ENCODE measurements around the gene THSD4. TPM values are rescaled to one million over a fixed set of nuclear protein-coding genes. Genes with fewer than 3 reads are reported as not detected.

The THSD4 gene
- total RNA-seq, 1 donor from 2014 or later = 1.4 TPM

GRCh38 chr15:71294911-71295602, 179.8 kb downstream of the THSD4 start:
- DNase-seq (ENCODE audit: low read depth, low spot score) = no peak
- H3K27me3 Mint-ChIP-seq (ENCODE audit: low read depth) = no peaks in the 10 kb centered on the region
- H3K27ac Mint-ChIP-seq (ENCODE audit: unreplicated experiment) = no peak overlapping the region
- peaks cover 8% of the 10 kb centered on the region for H3K4me1 Mint-ChIP-seq
- TF ChIP-seq, protein P1, sequence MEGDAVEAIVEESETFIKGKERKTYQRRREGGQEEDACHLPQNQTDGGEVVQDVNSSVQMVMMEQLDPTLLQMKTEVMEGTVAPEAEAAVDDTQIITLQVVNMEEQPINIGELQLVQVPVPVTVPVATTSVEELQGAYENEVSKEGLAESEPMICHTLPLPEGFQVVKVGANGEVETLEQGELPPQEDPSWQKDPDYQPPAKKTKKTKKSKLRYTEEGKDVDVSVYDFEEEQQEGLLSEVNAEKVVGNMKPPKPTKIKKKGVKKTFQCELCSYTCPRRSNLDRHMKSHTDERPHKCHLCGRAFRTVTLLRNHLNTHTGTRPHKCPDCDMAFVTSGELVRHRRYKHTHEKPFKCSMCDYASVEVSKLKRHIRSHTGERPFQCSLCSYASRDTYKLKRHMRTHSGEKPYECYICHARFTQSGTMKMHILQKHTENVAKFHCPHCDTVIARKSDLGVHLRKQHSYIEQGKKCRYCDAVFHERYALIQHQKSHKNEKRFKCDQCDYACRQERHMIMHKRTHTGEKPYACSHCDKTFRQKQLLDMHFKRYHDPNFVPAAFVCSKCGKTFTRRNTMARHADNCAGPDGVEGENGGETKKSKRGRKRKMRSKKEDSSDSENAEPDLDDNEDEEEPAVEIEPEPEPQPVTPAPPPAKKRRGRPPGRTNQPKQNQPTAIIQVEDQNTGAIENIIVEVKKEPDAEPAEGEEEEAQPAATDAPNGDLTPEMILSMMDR (conservative IDR thresholded peaks at IDR 0.05) = no peak
- H3K9me3 Mint-ChIP-seq = no peaks in the 10 kb centered on the region
- H3K36me3 Mint-ChIP-seq (ENCODE audit: low read depth) = no peaks in the 10 kb centered on the region
- no peak overlapping the region for H3K4me3 Mint-ChIP-seq

- TF ChIP-seq, protein P1 (conservative IDR thresholded peaks at IDR 0.05) = no peak
Observed at GRCh38 chr15:71295603-71296314, 180.5 kb downstream of the THSD4 start.

DNA sequence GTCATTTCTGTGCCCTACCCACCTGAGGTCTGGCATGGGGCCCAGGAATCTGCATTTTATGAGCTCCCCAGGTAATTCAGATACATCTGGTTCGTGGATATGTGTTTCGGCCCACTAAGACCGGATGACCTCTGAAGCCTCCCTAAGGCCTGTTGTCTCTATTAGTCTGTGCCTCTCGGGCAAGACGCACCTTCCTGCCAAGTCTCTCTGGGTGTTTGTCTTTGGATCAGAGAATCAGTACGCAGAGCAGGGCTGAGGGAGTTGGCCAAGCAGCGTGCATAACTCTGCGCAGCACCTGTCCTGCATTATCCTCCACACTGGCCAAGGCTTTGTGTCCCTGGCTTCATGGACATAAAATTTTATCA, 181.0 kb downstream of the THSD4 start:
- Mint-ChIP-seq H3K4me3 (no peak overlapping the region), H3K27ac (ENCODE audit: unreplicated experiment) (peak overlapping the region; percentile 54)

More at GRCh38 chr15:71295603-71296314, 180.5 kb downstream of the THSD4 start:
- H3K27ac Mint-ChIP-seq (ENCODE audit: unreplicated experiment) = no peak overlapping the region
- H3K9me3 Mint-ChIP-seq = no peaks in the 10 kb centered on the region
- no peak for DNase-seq (ENCODE audit: low read depth, low spot score)
- H3K27me3 Mint-ChIP-seq (ENCODE audit: low read depth) = no peaks in the 10 kb centered on the region
- no peaks in the 10 kb centered on the region for H3K36me3 Mint-ChIP-seq (ENCODE audit: low read depth)
- H3K4me3 Mint-ChIP-seq = no peak overlapping the region
- H3K4me1 Mint-ChIP-seq = peaks cover 8% of the 10 kb centered on the region

GRCh38 chr15:71301958-71302621, 186.8 kb downstream of the THSD4 start:
- TF ChIP-seq, protein P1 (conservative IDR thresholded peaks at IDR 0.05) = no peak
- Mint-ChIP-seq H3K4me1 (peaks cover 8% of the 10 kb centered on the region), H3K27me3 (ENCODE audit: low read depth) (no peaks in the 10 kb centered on the region), H3K4me3 (no peak overlapping the region), H3K9me3 (no peaks in the 10 kb centered on the region), H3K36me3 (ENCODE audit: low read depth) (no peaks in the 10 kb centered on the region), H3K27ac (ENCODE audit: unreplicated experiment) (peak overlapping the region; percentile 65)
- DNase-seq (ENCODE audit: low read depth, low spot score) = no peak

More for the DNA sequence above, 181.0 kb downstream of the THSD4 start:
- TF ChIP-seq, protein P1 (conservative IDR thresholded peaks at IDR 0.05) = no peak
- Mint-ChIP-seq H3K9me3 (no peaks in the 10 kb centered on the region), H3K27me3 (ENCODE audit: low read depth) (no peaks in the 10 kb centered on the region), H3K36me3 (ENCODE audit: low read depth) (no peaks in the 10 kb centered on the region), H3K4me1 (peaks cover 8% of the 10 kb centered on the region)
- DNase-seq (ENCODE audit: low read depth, low spot score) = no peak

DNA sequence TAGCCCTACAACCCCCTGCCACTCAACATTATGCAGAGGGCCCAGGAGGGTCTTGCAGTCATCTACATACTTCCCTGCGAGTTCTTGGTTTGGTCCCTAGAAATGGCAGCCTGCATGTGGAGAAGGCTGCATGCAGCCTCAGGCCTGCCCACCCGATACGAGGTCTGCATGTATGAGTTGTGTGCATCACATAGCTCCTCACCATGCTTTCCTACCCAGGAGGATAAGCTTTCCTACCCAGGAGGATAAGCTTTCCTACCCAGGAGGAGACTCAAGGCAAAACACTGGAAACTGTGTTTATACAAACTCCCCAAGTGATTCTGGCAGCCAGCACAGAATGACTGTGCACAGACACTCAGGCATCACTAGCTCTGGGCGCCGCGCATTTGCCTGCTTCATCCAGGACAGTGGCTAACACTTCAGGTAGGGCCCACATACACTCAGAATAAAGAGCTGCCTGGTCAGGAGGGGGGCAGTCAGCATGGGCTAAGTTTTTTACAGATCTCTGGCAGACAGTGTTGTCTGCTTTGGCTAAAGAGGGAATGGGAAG, 187.7 kb downstream of the THSD4 start:
- H3K4me1 Mint-ChIP-seq = peaks cover 8% of the 10 kb centered on the region
- H3K27me3 Mint-ChIP-seq (ENCODE audit: low read depth) = no peaks in the 10 kb centered on the region
- H3K4me3 Mint-ChIP-seq = no peak overlapping the region
- no peak overlapping the region for H3K27ac Mint-ChIP-seq (ENCODE audit: unreplicated experiment)
- DNase-seq (ENCODE audit: low read depth, low spot score) = no peak
- H3K9me3 Mint-ChIP-seq = no peaks in the 10 kb centered on the region
- H3K36me3 Mint-ChIP-seq (ENCODE audit: low read depth) = no peaks in the 10 kb centered on the region
- TF ChIP-seq, protein P1 (conservative IDR thresholded peaks at IDR 0.05) = no peak
